Stimulated activated naive B cell treated with anti-CD40 and anti-IgM and Interleukin-4, amounts not matched to agents 10 μg/mL and 1 μg/mL and 100 μg/mL, for 72 hours (primary cell): ENCODE measurements around the gene MS4A14.

Experiments used
- ATAC-seq, 2 donors: fragments of 150-1000 bp; cut with Tn5 transposase; replicated peaks; 2 replicates each; pipeline ENCODE4 v1.10.0; 2021; ENCODE audit warnings: moderate library complexity in 1 of 2
- DNase-seq: peaks from one replicate; pipeline ENCODE4 v3.0.0; 2021
- H3K27ac Mint-ChIP-seq: one replicate; pipeline ENCODE4 v1.8.0; 2022; ENCODE audit warnings: mild to moderate bottlenecking, mixed read lengths
- H3K27me3 Mint-ChIP-seq, 2 donors: one replicate each; pipeline ENCODE4 v1.8.0; 2022; ENCODE audit warnings: mixed read lengths in 2 of 2
- H3K36me3 Mint-ChIP-seq, 2 donors: one replicate each; pipeline ENCODE4 v1.8.0; 2022; ENCODE audit warnings: mixed read lengths in 2 of 2, mild to moderate bottlenecking in 1 of 2
- H3K4me1 Mint-ChIP-seq, 2 donors: one replicate each; pipeline ENCODE4 v1.8.0; 2022; ENCODE audit warnings: mixed read lengths in 2 of 2, mild to moderate bottlenecking in 1 of 2
- H3K4me3 Mint-ChIP-seq, 2 donors: one replicate each; pipeline ENCODE4 v1.8.0; 2022; ENCODE audit warnings: mild to moderate bottlenecking in 2 of 2, mixed read lengths in 2 of 2, moderate library complexity in 1 of 2
- H3K9me3 Mint-ChIP-seq, 2 donors: one replicate each; pipeline ENCODE4 v1.8.0; 2022; ENCODE audit warnings: mixed read lengths in 2 of 2, mild to moderate bottlenecking in 1 of 2

The MS4A14 gene

DNA sequence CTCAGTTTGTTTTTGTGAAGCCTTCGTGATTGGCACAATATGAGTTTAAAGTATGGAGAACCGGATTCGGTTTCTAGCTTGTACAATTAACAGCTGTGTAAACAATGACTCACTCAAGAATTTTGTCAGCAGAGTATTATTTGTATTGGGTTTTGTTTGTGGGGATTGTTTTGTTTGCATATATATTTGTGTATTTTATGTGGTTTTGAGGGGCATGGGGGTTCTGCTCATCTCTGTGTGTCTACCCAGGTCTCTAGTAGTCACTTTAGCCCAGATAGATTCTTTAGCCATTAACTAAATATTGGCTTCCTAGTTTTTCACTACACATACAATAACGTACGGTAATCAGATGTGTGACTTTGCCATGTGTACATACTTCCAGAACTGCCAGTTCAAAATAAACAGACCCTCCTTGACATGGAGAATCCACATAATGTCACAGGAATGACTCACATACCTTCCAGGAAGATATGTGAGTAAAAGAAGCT is 25.4 kb upstream of the MS4A14 start:
- Mint-ChIP-seq H3K27ac (no peak overlapping the region), H3K27me3 (no peaks in the 10 kb centered on the region), H3K9me3 (no peaks in the 10 kb centered on the region), H3K36me3 (peaks cover 6 to 9% of the 10 kb centered on the region in 2 donors), H3K4me3 (no peak overlapping the region), H3K4me1 (peaks cover 51 to 89% of the 10 kb centered on the region in 2 donors)
- ATAC-seq (no peak), DNase-seq (no peak)

DNA sequence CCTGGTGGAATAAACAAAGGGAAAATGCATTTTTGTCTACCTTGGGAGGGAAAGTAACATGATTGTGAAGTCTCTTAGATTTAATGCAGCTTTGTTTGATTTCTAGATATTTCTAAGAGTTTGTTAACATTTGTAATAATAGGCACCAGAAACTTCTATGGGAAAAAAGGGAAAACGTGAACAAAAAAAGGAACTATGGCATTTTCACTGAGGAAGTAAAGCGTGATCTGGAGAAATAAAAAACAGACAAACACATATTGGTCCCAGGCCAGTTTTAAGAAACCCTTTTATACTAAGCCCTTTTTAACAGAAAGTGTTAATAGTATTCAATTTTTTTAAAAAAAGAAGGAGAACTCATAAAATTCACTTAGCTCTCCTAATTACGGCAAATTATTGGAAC is 24.9 kb upstream of the MS4A14 start:
- peaks cover 8 to 9% of the 10 kb centered on the region in 2 donors for H3K36me3 Mint-ChIP-seq
- ATAC-seq (no peak), DNase-seq (no peak)
- H3K4me3 Mint-ChIP-seq = peak overlapping the region in 1 of 2 donors; percentile 3
- peaks cover 54 to 88% of the 10 kb centered on the region in 2 donors for H3K4me1 Mint-ChIP-seq
- no peak overlapping the region for H3K27ac Mint-ChIP-seq
- H3K27me3 Mint-ChIP-seq = no peaks in the 10 kb centered on the region
- H3K9me3 Mint-ChIP-seq = no peaks in the 10 kb centered on the region

DNA sequence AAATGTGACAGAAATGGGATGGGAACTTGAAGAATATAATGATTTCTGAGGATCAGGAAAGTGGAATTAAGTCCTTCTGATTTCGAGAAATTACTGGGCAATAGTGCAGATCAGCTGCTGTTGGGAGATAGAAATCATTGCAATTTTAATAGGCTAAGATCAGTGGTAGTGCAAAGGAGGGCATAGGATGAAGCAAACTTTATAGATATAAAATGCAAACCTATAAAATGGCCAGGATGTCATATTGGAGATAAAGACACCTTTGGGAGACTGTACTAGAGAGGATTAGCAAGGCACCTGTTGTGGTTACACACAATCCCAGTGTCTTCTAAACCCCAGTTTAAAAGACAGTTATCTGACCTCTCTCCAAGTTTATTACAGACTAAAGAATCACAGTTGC is 24.4 kb upstream of the MS4A14 start:
- DNase-seq (no peak), ATAC-seq (no peak)
- H3K27ac Mint-ChIP-seq = no peak overlapping the region
- H3K9me3 Mint-ChIP-seq = no peaks in the 10 kb centered on the region
- peaks cover 57 to 91% of the 10 kb centered on the region in 2 donors for H3K4me1 Mint-ChIP-seq
- H3K36me3 Mint-ChIP-seq = peaks cover 8 to 9% of the 10 kb centered on the region in 2 donors
- no peaks in the 10 kb centered on the region for H3K27me3 Mint-ChIP-seq
- H3K4me3 Mint-ChIP-seq = peak overlapping the region in 1 of 2 donors; percentile 3

DNA sequence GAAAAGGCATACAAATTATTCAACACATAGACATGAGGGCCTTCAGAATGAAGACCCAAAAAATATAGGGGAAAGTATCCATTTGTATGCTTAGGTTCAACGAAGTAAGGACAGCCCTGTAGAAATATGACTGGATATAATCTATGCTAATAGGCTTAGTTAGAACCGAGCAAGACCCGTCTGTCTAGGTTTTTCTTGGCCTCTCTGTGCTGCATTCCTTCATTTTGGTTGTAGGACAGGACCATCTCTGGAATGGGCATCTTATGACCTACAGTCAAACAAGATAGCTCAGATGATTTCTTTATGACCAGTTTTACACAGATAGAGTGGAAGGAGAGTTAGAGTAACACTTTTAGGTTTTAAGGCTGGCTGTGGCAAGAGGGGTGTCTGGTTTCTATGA is 23.5 kb upstream of the MS4A14 start:
- Mint-ChIP-seq H3K4me1 (peaks cover 57 to 91% of the 10 kb centered on the region in 2 donors), H3K9me3 (no peaks in the 10 kb centered on the region), H3K27ac (no peak overlapping the region), H3K36me3 (peaks cover 8 to 9% of the 10 kb centered on the region in 2 donors), H3K27me3 (no peaks in the 10 kb centered on the region), H3K4me3 (no peak overlapping the region)
- ATAC-seq (no peak), DNase-seq (no peak)

DNA sequence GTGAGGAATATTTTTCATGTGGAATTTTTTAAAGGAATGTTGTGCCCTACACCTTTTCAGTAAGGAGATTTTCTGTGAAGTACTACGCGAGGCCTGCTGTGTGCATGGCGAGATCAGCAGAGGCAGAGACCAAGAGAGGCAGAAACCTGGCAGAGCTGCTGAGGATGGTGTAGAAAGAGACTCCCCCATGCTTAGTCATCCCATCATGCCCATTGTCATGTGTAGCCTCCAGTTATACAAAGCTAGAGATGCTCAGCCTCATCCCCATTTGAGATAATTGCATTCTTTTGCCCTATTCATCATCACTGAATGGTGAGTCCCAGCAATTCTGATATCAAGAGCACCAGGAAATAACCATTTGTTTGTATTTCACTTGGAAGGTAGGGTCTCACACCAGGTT is 20.9 kb upstream of the MS4A14 start:
- peaks cover 62 to 91% of the 10 kb centered on the region in 2 donors for H3K4me1 Mint-ChIP-seq
- peak overlapping the region; percentile 25 for H3K27ac Mint-ChIP-seq
- no peak for DNase-seq
- H3K27me3 Mint-ChIP-seq = no peaks in the 10 kb centered on the region
- no peaks in the 10 kb centered on the region for H3K9me3 Mint-ChIP-seq
- H3K4me3 Mint-ChIP-seq = no peak overlapping the region
- ATAC-seq = no peak
- peaks cover 1 to 4% of the 10 kb centered on the region in 2 donors for H3K36me3 Mint-ChIP-seq

DNA sequence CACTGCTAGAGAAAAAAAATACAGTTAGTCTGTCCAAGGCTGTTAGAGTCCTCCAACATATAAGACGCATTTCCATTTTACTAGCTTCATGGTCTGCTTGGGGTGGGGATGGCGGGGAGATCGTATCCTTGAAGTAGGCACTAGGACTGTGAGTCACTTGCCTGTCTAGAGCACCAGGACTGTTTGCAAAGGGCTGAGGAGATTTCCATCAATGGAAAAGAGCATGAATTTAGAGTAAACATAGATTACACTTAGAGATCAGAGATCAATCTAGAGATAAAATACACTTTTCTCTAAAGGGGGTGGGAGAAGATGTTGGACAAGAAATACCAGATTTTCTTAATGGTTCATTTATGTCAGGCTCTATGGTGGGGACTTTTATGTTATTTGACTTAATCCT is 19.7 kb upstream of the MS4A14 start:
- DNase-seq (no peak), ATAC-seq (no peak)
- Mint-ChIP-seq H3K36me3 (peaks cover 1 to 4% of the 10 kb centered on the region in 2 donors), H3K4me3 (peak overlapping the region in 1 of 2 donors; percentile 3), H3K27ac (peak overlapping the region; percentile 97), H3K4me1 (peaks cover 58 to 83% of the 10 kb centered on the region in 2 donors), H3K27me3 (no peaks in the 10 kb centered on the region), H3K9me3 (no peaks in the 10 kb centered on the region)

DNA sequence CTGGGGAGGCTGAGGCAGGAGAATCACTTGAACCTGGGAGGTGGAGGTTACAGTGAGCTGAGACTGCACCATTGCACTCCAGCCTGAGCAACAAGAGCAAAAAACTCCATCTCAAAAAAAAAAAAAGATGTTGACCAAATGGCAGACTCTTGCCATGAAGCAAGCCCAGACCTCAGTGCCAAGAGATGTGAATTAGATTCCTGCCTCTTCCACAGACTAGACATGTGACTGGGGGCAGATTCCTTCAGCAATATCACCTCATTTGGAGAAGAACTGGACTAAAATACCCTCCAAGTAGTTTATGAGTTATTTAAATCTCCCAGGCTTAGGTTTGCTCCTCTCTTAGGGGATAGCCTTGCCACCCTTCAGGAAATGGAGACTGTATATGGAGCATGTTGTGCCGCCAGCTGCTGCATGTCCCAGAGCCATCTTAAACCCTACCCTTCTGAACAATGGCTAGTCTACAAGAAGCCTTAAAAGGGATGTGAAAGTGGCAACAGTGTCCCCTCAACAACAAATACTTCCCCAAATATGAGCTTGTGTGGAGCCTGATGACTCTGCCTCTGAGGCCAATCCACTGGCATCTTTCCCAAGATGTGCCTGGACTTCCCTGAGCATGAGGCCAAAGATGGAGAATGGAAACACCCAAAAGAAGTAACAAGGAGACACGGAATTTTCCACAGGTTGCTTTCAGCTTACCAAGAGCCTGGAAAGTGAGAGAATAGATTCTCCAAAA is 18.7 kb upstream of the MS4A14 start:
- peak; percentile 66 for DNase-seq
- Mint-ChIP-seq H3K27me3 (no peaks in the 10 kb centered on the region), H3K36me3 (peaks cover 4% of the 10 kb centered on the region in 2 donors), H3K4me1 (peaks cover 56 to 85% of the 10 kb centered on the region in 2 donors), H3K9me3 (no peaks in the 10 kb centered on the region), H3K27ac (peak overlapping the region; percentile 97), H3K4me3 (peak overlapping the region; percentile 61 to 64)
- ATAC-seq = peak; percentile 89 to 92

DNA sequence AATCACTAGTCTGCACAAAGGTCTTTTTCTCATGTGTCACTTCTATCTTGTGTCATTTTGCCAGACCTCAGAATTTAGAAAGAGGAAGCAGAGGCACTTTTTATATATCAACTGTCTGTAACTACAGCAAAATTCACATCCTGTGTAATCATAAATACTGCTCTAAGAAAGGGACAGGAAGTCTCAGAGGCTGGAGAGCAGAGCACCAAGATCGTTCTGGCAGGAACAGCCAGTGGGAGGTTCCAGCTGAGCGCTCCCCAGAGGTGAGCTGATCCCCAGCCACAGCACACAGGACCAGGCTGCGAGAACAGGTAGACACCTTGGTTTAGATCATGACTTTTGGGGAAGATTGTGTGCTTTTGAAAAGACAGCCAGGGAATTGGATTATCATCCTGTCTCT is 17.9 kb upstream of the MS4A14 start, which contains the start of gene MS4A7:
Gene MS4A7 (plus strand): TSS at position 179 of the 400 bp plus-strand sequence. CDS start 4,610 bp downstream, outside the sequence.
- H3K9me3 Mint-ChIP-seq = no peaks in the 10 kb centered on the region
- no peaks in the 10 kb centered on the region for H3K27me3 Mint-ChIP-seq
- DNase-seq = peak; percentile 66
- peaks cover 4% of the 10 kb centered on the region in 2 donors for H3K36me3 Mint-ChIP-seq
- peaks cover 51 to 78% of the 10 kb centered on the region in 2 donors for H3K4me1 Mint-ChIP-seq
- H3K4me3 Mint-ChIP-seq = peak within 1 kb of the TSS; percentile 64 to 83
- peak; percentile 91 to 92 for ATAC-seq
- peak within 1 kb of the TSS; percentile 97 for H3K27ac Mint-ChIP-seq

DNA sequence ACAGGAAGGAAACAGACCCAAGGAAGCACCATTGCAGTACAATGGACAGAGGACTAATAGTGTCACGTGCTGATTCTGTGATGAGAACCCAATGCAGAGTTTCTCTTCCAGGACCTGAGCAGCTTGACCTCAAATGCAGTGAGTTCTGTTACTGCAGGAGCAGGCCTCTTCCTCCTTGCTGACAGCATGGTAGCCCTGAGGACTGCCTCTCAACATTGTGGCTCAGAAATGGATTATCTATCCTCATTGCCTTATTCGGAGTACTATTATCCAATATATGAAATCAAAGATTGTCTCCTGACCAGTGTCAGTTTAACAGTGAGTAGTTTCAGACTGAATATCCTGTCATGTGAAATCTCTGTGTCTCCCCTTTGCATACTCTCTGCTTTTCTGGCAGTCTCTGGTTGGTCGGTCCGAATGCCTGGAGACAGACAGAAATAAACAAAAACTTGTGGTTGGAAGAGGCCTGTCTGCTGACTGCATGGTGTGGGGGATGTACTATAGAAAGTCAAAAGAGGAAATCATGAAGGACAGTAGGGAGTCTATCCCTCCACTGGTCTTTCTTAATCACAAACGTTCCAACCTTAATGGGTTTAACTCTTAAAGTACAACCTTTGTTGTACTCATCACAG is 6.9 kb upstream of the MS4A14 start:
- Mint-ChIP-seq H3K27me3 (no peaks in the 10 kb centered on the region), H3K27ac (peak overlapping the region; percentile 65), H3K4me1 (peaks cover 19 to 33% of the 10 kb centered on the region in 2 donors), H3K36me3 (peaks cover 13 to 26% of the 10 kb centered on the region in 2 donors), H3K4me3 (peak overlapping the region; percentile 0 to 37), H3K9me3 (peaks cover 5% of the 10 kb centered on the region in 2 donors)
- DNase-seq (peak; percentile 54), ATAC-seq (peak; percentile 99)

DNA sequence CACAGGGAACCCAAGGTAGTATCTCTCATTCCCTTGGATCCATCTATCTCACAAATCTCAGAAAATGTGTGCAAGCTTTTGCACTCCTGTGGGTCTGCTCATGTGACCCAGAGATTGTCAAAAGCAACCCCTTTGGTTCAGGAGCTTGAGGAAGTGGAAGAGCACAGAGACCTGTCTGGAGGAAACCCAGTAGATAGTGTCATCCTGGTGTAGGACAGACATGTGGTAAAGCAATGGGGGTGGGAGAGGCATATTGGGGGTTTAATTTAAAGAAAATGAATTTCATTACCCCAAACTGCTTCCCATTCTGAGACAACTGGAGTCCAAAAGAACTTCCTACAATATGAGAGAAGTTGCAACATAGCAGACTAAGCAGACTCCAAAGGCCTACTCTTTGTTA is 5.8 kb upstream of the MS4A14 start:
- H3K9me3 Mint-ChIP-seq = peaks cover 5 to 6% of the 10 kb centered on the region in 2 donors
- peaks cover 24 to 32% of the 10 kb centered on the region in 2 donors for H3K4me1 Mint-ChIP-seq
- H3K27ac Mint-ChIP-seq = peak overlapping the region; percentile 79

DNA sequence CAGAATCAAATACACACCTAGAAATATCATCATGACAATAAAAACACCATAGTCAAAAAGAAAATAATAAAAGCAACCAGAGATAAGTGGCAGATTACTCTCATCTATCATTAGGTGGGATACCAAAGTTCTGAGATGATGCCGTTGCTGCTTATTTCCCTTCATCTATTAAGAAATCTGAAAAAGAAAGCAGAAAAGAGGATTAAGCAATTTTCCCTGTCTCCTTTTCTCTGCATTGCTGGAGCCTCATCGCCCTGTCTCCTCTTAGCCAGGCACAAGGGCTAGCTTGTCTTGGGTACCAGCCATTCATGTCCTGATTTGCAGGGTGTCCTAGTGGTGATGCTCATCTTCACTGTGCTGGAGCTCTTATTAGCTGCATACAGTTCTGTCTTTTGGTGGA is 3.9 kb upstream of the MS4A14 start:
- no peak for ATAC-seq
- Mint-ChIP-seq H3K9me3 (peaks cover 0 to 5% of the 10 kb centered on the region in 2 donors), H3K27ac (no peak overlapping the region)

More for the DNA sequence above, 5.8 kb upstream of the MS4A14 start:
- peaks cover 15 to 21% of the 10 kb centered on the region in 2 donors for H3K36me3 Mint-ChIP-seq
- ATAC-seq (peak in 1 of 2 donors; percentile 22), DNase-seq (no peak)
- no peaks in the 10 kb centered on the region for H3K27me3 Mint-ChIP-seq
- H3K4me3 Mint-ChIP-seq = no peak overlapping the region

DNA sequence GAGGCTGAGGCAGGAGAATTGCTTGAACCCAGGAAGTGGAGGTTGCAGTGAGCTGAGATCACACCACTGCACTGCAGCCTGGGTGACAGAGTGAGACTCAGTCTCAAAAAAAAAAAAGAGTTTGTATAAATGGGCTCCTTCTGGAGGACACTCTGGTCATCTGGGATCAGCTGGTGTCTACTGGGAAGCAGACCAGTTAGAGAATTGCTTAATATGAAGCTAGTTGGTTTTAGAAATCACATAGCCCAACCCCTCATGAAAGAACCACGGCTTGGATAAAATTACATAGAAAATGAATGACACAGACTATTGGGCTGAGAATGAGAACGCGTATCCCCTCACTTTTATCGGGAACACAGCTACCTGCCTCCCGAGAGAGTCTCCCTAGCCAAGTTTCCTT is 3.2 kb upstream of the MS4A14 start:
- DNase-seq (no peak), ATAC-seq (no peak)
- H3K27ac Mint-ChIP-seq = no peak overlapping the region
- peaks cover 43 to 45% of the 10 kb centered on the region in 2 donors for H3K4me1 Mint-ChIP-seq
- H3K36me3 Mint-ChIP-seq = peaks cover 7 to 8% of the 10 kb centered on the region in 2 donors
- H3K4me3 Mint-ChIP-seq = no peak overlapping the region
- H3K9me3 Mint-ChIP-seq = peaks cover 0 to 5% of the 10 kb centered on the region in 2 donors
- H3K27me3 Mint-ChIP-seq = no peaks in the 10 kb centered on the region

More for the DNA sequence above, 3.9 kb upstream of the MS4A14 start:
- H3K36me3 Mint-ChIP-seq = peaks cover 8 to 14% of the 10 kb centered on the region in 2 donors
- no peak overlapping the region for H3K4me3 Mint-ChIP-seq
- H3K27me3 Mint-ChIP-seq = no peaks in the 10 kb centered on the region
- no peak for DNase-seq
- H3K4me1 Mint-ChIP-seq = peaks cover 38 to 40% of the 10 kb centered on the region in 2 donors

DNA sequence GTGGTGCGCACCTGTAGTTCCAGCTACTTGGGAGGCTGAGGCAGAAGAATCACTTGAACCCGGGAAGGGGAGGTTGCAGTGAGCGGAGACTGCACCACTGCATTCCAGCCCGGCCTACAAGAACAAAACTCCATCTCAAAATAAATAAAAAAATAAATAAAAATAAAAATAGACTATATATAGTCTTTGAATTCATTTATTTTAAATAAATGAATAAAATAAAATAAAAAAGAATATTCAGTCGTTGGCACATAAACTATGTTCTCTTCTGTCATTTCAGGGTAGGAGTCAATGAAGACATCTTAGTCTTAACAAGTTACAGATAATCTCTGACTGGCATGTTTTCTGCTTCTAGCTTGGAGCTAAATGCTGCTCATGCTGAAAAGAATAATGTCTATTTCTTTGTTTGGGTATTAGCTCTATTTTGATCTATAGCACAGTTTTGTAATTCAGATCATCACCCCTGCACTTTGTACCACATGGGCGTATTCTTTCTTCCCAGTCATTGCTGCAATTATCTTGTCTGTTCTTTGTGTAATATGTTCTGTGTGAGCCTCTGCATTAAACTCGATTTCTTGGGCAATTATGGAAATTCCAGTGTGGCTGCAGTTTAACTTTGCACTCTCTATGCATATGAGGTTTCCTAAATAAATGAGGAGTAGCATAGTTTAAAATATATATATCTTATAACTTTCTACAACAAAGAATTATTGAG is 1.4 kb upstream of the MS4A14 start:
- DNase-seq = no peak
- no peak overlapping the region for H3K27ac Mint-ChIP-seq
- peaks cover 0 to 5% of the 10 kb centered on the region in 2 donors for H3K9me3 Mint-ChIP-seq

DNA sequence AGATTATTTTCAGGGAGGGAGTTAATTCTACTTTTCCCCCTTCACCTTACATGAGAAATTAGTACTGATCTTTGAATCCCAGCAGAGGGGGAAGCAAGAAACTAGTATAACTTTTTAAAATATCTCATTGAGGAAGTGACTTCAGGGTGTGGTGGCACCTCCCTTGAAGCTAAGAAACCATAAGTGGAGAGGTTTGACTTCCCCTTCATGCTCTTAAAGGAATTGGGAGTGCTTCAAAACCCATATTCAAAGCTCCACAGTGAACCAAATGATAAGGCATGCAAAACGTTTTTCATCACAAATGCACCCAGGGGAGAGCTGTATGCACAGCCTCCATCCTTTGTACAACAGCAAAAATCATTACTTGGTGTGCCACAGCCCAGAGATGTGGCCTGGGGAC is 540 bp downstream of the MS4A14 start:
- peaks cover 3 to 5% of the 10 kb centered on the region in 2 donors for H3K9me3 Mint-ChIP-seq
- no peaks in the 10 kb centered on the region for H3K27me3 Mint-ChIP-seq
- peak; percentile 16 for DNase-seq
- peaks cover 6 to 17% of the 10 kb centered on the region in 2 donors for H3K36me3 Mint-ChIP-seq
- peak; percentile 94 for ATAC-seq
- H3K4me3 Mint-ChIP-seq = peak overlapping the region; percentile 16 to 51
- peak overlapping the region; percentile 92 for H3K27ac Mint-ChIP-seq
- peaks cover 31 to 49% of the 10 kb centered on the region in 2 donors for H3K4me1 Mint-ChIP-seq

More for the DNA sequence above, 1.4 kb upstream of the MS4A14 start:
- Mint-ChIP-seq H3K4me1 (peaks cover 30 to 45% of the 10 kb centered on the region in 2 donors), H3K4me3 (no peak overlapping the region), H3K27me3 (no peaks in the 10 kb centered on the region), H3K36me3 (peaks cover 8 to 10% of the 10 kb centered on the region in 2 donors)
- no peak for ATAC-seq
